Epidermal melanocyte (primary cell): Measurements from ENCODE around the gene TMEM121.
"Not testable (repeated sequence)": the region's sequence is repeated elsewhere in the genome, so short reads cannot be mapped to it uniquely, and the experiment has no call there.

Source experiments
- DNase-seq: peaks from one replicate; pipeline ENCODE4 v3.0.0; 2011; ENCODE audit warnings: low spot score; ENCODE audit not compliant: insufficient read length

The TMEM121 gene

GRCh38 chr14:105528586-105529318 is 2.4 kb downstream of the TMEM121 start:
- DNase-seq: peak; percentile 15

- no peak for DNase-seq
Measured at GRCh38 chr14:105529319-105529568, 2.9 kb downstream of the TMEM121 start.

- no peak for DNase-seq
Measured at GRCh38 chr14:105529569-105530284, 3.3 kb downstream of the TMEM121 start.

GRCh38 chr14:105530285-105531087 is 4.1 kb downstream of the TMEM121 start:
- no peak for DNase-seq

GRCh38 chr14:105531088-105531893 is 4.9 kb downstream of the TMEM121 start:
- DNase-seq: no peak

- DNase-seq: no peak
Measured at GRCh38 chr14:105531894-105532623, 5.7 kb downstream of the TMEM121 start.

GRCh38 chr14:105532735-105533141 is 6.4 kb downstream of the TMEM121 start:
- peak; percentile 21 for DNase-seq

GRCh38 chr14:105533391-105533790 is 7.0 kb downstream of the TMEM121 start:
- no peak for DNase-seq

- DNase-seq: no peak
Measured at GRCh38 chr14:105533811-105534498, 7.6 kb downstream of the TMEM121 start.

GRCh38 chr14:105534586-105534985 is 8.2 kb downstream of the TMEM121 start:
- DNase-seq: no peak

- no peak for DNase-seq
Measured at GRCh38 chr14:105536051-105536450, 9.7 kb downstream of the TMEM121 start.

- DNase-seq: no peak
Measured at GRCh38 chr14:105536691-105537579, 10.6 kb downstream of the TMEM121 start.

- DNase-seq: peak; percentile 60
Measured at GRCh38 chr14:105537580-105538474, 11.4 kb downstream of the TMEM121 start.

- DNase-seq: no peak
Measured at GRCh38 chr14:105538481-105539049, 12.2 kb downstream of the TMEM121 start.

- no peak for DNase-seq
Measured at GRCh38 chr14:105540811-105541210, 14.4 kb downstream of the TMEM121 start.

GRCh38 chr14:105541218-105541875 is 15.0 kb downstream of the TMEM121 start:
- DNase-seq: no peak

GRCh38 chr14:105545676-105546075 is 19.3 kb downstream of the TMEM121 start:
- DNase-seq: not testable (repeated sequence)
